ENCODE data around the gene TMEM178A.

DNA sequence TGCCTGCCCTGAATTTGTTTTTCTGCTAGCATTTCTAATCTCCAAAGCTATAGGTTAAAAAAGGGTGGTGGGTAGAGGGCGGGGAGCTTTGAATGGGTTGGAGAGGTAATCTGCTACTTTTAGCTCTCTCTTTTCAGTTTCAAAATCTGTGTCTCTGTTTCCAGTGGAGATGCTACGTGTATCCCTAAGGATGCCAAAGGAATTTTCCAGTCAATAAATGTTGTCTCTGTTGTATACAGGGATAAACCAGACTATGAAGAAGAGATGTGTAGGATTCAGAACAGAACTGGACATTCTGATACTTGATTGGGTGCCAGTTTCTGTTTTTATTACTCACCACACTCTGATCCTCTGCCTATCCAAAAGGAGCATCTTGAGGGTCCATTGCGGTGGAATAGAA is 50.1 kb downstream of the TMEM178A start:
- TF ChIP-seq, protein P1, sequence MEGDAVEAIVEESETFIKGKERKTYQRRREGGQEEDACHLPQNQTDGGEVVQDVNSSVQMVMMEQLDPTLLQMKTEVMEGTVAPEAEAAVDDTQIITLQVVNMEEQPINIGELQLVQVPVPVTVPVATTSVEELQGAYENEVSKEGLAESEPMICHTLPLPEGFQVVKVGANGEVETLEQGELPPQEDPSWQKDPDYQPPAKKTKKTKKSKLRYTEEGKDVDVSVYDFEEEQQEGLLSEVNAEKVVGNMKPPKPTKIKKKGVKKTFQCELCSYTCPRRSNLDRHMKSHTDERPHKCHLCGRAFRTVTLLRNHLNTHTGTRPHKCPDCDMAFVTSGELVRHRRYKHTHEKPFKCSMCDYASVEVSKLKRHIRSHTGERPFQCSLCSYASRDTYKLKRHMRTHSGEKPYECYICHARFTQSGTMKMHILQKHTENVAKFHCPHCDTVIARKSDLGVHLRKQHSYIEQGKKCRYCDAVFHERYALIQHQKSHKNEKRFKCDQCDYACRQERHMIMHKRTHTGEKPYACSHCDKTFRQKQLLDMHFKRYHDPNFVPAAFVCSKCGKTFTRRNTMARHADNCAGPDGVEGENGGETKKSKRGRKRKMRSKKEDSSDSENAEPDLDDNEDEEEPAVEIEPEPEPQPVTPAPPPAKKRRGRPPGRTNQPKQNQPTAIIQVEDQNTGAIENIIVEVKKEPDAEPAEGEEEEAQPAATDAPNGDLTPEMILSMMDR (IDR thresholded peaks at IDR 0.05): no peak
- TF ChIP-seq EZH2 (IDR thresholded peaks at IDR 0.05; ENCODE audit: borderline replicate concordance, insufficient read depth, low read depth, low read length, poor library complexity, severe bottlenecking): no peak

Measured in B cell (primary cell).